Stimulated activated naive CD8-positive, alpha-beta T cell treated with anti-CD3 and anti-CD28 coated beads, Interleukin-15, Interleukin-2, amounts not matched to agents 100 ng/mL and 50 ng/mL, for 24 hours (primary cell): ENCODE measurements around the gene FARP1.
A peak's percentile ranks its signal among the peaks of the same experiment; 100 is the strongest.

ENCODE experiments used
- H3K27ac Mint-ChIP-seq: one replicate; pipeline ENCODE4 v1.8.0; 2021; ENCODE audit warnings: mild to moderate bottlenecking, mixed read lengths
- H3K27me3 Mint-ChIP-seq: one replicate; pipeline ENCODE4 v1.8.0; 2021; ENCODE audit warnings: mixed read lengths
- H3K36me3 Mint-ChIP-seq: one replicate; pipeline ENCODE4 v1.8.0; 2021; ENCODE audit warnings: low read depth, mixed read lengths
- H3K4me1 Mint-ChIP-seq: one replicate; pipeline ENCODE4 v1.8.0; 2021; ENCODE audit warnings: low read depth, mixed read lengths
- H3K4me3 Mint-ChIP-seq: one replicate; pipeline ENCODE4 v1.8.0; 2021; ENCODE audit warnings: mild to moderate bottlenecking, mixed read lengths
- H3K9me3 Mint-ChIP-seq: one replicate; pipeline ENCODE4 v1.8.0; 2021; ENCODE audit warnings: mixed read lengths

The FARP1 gene

DNA sequence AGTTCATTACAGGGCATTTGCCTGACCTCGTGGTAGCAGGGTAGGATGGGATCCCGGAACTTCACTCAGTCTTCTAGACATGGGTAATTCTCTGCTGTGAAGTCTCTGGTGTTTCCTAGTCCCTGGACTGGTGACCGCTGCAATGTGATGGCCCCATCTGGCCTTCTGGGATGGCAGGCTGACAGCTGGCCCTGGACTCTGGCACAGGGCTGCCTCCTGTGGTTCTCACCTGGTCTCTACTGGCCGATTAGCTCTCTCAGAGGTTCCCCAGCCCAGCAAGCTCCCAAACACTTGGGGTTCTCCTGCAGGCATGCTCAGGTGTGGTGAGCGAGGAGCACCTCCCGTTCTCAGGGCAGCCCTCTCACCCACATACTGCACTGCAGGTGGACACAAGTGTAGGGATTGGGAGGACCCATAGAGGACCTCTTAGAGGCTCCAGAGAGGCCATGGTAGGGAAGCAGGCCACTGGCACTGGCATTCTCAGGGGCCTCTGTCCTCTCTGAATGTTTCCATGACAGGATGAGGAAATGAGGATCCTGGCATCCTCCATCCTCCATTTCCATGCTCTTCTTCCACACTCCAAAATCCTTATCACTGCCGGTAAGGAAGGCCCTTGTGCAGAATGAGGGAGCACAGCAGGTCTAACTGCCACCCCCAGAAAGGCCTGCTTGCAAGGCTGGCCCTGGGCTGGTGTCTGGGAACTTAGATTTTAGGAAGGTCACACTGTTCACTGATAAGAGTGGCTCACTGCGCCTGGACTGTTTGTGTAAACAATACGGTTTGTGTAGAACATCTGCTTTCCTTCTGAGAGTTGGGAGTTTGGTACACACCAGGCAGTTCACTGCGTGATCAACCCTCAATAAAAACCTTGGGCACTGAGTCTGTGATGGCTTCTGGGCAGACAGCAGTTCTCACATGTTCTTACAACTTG, 31.5 kb upstream of the FARP1 start:
- H3K27ac Mint-ChIP-seq = no peak overlapping the region

GRCh38 chr13:98112456-98112855, 30.4 kb upstream of the FARP1 start:
- Mint-ChIP-seq H3K4me1 (no peaks in the 10 kb centered on the region), H3K36me3 (no peaks in the 10 kb centered on the region), H3K4me3 (no peak overlapping the region), H3K9me3 (no peaks in the 10 kb centered on the region), H3K27ac (no peak overlapping the region), H3K27me3 (no peaks in the 10 kb centered on the region)

More for the DNA sequence above, 31.5 kb upstream of the FARP1 start:
- Mint-ChIP-seq H3K4me3 (no peak overlapping the region), H3K27me3 (no peaks in the 10 kb centered on the region), H3K36me3 (no peaks in the 10 kb centered on the region), H3K9me3 (no peaks in the 10 kb centered on the region), H3K4me1 (no peaks in the 10 kb centered on the region)

DNA sequence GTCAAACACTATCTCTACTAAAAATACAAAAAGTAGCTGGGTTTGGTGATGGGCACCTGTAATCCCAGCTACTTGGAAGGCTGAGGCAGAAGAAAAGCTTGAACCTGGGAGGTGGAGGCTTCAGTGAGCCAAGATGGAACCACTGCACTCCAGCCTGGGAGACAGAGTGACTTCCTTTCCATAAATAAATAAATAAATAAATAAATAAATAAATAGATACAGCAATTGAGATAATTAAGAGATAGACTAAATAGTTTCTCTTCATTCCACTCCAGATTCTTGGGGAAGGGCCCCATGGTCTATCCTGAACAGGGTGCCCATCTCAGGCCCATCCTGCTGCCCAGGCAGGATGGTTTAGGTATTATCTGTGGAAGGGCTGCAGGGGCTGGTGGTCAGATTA, 24.0 kb upstream of the FARP1 start:
- no peak overlapping the region for H3K4me3 Mint-ChIP-seq
- H3K9me3 Mint-ChIP-seq = peaks cover 8% of the 10 kb centered on the region
- no peak overlapping the region for H3K27ac Mint-ChIP-seq
- H3K36me3 Mint-ChIP-seq = no peaks in the 10 kb centered on the region
- H3K27me3 Mint-ChIP-seq = no peaks in the 10 kb centered on the region
- H3K4me1 Mint-ChIP-seq = no peaks in the 10 kb centered on the region

DNA sequence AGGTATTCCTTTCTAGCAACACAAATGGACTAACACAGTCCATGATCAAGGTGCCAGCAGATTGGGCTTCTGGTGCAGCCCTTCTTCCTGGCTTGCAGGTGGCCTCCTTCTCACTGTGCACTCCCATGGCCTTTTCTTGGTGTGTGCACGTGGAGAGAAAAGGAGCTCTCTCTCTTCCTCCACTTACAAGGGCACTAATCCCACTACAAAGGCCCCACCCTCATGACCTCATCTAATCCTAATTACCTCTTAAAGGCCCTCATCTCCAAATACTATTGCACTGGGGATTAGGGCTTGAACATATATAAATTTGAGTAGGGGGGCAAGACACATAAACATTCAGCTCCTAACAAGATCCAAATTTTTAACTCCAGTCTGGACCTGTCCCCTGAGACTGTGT, 19.7 kb upstream of the FARP1 start:
- H3K36me3 Mint-ChIP-seq = no peaks in the 10 kb centered on the region
- H3K4me1 Mint-ChIP-seq = no peaks in the 10 kb centered on the region
- peaks cover 23% of the 10 kb centered on the region for H3K9me3 Mint-ChIP-seq
- peaks cover 6% of the 10 kb centered on the region for H3K27me3 Mint-ChIP-seq
- no peak overlapping the region for H3K4me3 Mint-ChIP-seq
- H3K27ac Mint-ChIP-seq = no peak overlapping the region

- H3K36me3 Mint-ChIP-seq = no peaks in the 10 kb centered on the region
- no peak overlapping the region for H3K27ac Mint-ChIP-seq
- H3K4me1 Mint-ChIP-seq = no peaks in the 10 kb centered on the region
- H3K27me3 Mint-ChIP-seq = peaks cover 26% of the 10 kb centered on the region
- H3K9me3 Mint-ChIP-seq = peaks cover 17% of the 10 kb centered on the region
- H3K4me3 Mint-ChIP-seq = no peak overlapping the region
Observed at GRCh38 chr13:98129059-98129746, 13.7 kb upstream of the FARP1 start.

- no peaks in the 10 kb centered on the region for H3K9me3 Mint-ChIP-seq
Observed at GRCh38 chr13:98133946-98134345, 8.9 kb upstream of the FARP1 start.

GRCh38 chr13:98134901-98135300, 8.0 kb upstream of the FARP1 start:
- Mint-ChIP-seq H3K27ac (no peak overlapping the region), H3K36me3 (no peaks in the 10 kb centered on the region), H3K9me3 (no peaks in the 10 kb centered on the region), H3K27me3 (peaks cover 35% of the 10 kb centered on the region), H3K4me3 (no peak overlapping the region), H3K4me1 (no peaks in the 10 kb centered on the region)

More at GRCh38 chr13:98133946-98134345, 8.9 kb upstream of the FARP1 start:
- Mint-ChIP-seq H3K36me3 (no peaks in the 10 kb centered on the region), H3K27me3 (peaks cover 27% of the 10 kb centered on the region), H3K27ac (no peak overlapping the region), H3K4me1 (no peaks in the 10 kb centered on the region), H3K4me3 (no peak overlapping the region)

DNA sequence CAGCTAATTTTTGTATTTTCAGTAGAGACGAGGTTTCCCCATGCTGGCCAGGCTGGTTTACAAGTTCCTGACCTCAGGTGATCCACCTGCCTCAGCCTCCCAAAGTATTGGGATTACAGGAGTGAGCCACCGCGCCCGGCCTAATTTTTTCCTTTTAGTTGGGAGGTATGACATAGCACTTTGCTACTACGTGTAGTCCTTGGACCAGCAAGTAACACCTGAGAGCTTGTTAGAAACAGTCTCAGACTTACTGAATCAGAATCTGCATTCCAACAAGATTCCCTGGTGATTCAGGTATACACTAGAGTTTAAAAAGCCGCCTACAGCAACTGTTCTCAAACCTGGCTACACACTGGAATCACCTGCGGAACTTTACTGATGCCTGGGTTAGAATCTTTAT, 1.8 kb upstream of the FARP1 start:
- no peak overlapping the region for H3K27ac Mint-ChIP-seq
- peaks cover 7% of the 10 kb centered on the region for H3K4me1 Mint-ChIP-seq
- peaks cover 54% of the 10 kb centered on the region for H3K27me3 Mint-ChIP-seq
- H3K36me3 Mint-ChIP-seq = no peaks in the 10 kb centered on the region
- no peak overlapping the region for H3K4me3 Mint-ChIP-seq
- H3K9me3 Mint-ChIP-seq = no peaks in the 10 kb centered on the region

DNA sequence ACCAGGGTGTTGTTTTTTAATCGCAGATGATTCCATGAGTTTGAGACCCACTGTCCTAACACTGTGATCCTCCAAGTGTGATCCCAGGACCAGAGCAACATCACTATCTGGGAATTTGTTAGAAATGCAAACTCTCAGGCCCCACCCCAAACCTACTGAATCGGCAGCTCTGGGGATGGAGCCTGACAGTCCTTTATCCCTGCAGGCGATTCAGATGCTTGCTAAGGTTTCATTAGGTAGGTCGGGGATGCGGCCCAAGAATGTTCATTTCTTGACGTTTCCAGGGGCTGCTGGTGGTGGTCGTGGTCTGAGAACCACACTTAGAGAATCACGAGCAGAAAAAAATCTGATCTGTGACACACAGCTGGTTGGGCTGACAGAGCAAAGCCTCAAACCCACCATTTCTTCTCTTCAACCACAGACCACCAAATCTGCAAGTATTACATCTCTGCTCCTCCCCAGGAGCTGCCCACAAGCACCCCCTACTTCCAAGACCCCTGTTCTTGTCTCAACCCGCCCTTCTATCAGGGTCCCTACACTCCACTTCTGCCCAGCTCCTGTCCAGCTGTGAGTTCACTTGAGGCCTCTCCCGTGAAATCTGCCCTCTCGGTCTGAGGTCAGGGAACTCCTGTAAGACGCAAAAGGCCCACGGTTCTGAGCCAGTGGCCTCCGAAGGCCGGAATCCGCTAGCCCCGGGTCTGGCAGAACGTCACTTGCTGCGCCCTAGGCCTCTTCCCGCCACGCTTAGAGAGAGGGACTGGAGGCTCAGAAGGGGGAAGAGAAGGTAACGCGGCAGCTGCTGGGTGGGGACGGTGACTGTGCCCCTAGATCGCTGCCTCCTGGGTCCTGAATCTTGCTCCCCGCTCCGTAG, 1.1 kb upstream of the FARP1 start:
- Mint-ChIP-seq H3K27me3 (peaks cover 61% of the 10 kb centered on the region), H3K4me3 (peak overlapping the region; percentile 29)

DNA sequence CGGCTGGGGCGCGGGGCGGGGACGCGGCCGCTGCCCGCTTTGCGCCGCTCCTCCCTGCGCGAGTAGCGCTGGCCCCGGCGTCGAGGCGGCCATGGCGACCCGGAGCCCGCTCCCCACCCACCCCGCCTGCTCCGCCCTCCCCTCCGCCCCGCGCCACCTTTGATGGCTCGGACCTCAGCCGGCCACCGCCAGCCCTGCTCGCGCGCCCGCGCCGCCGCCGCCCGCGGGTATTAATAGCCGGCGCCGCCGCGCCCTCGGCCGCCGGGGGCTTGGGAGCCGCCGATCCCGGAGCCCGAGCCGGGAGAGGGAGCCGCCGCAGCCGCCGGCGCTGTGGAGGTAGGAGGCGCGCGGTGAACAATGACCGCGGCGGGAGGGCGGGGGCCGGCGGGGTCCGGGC, 261 bp downstream of the FARP1 start:
- Mint-ChIP-seq H3K36me3 (no peaks in the 10 kb centered on the region), H3K27me3 (peaks cover 72% of the 10 kb centered on the region), H3K4me3 (no peak overlapping the region), H3K9me3 (no peaks in the 10 kb centered on the region), H3K27ac (no peak overlapping the region), H3K4me1 (peaks cover 7% of the 10 kb centered on the region)

More for the DNA sequence above, 1.1 kb upstream of the FARP1 start:
- Mint-ChIP-seq H3K4me1 (peaks cover 7% of the 10 kb centered on the region), H3K36me3 (no peaks in the 10 kb centered on the region), H3K9me3 (no peaks in the 10 kb centered on the region), H3K27ac (no peak overlapping the region)

GRCh38 chr13:98143601-98144026, 720 bp downstream of the FARP1 start:
- peaks cover 7% of the 10 kb centered on the region for H3K4me1 Mint-ChIP-seq
- peaks cover 72% of the 10 kb centered on the region for H3K27me3 Mint-ChIP-seq
- no peak overlapping the region for H3K27ac Mint-ChIP-seq
- H3K4me3 Mint-ChIP-seq = peak overlapping the region; percentile 63
- no peaks in the 10 kb centered on the region for H3K36me3 Mint-ChIP-seq
- no peaks in the 10 kb centered on the region for H3K9me3 Mint-ChIP-seq

DNA sequence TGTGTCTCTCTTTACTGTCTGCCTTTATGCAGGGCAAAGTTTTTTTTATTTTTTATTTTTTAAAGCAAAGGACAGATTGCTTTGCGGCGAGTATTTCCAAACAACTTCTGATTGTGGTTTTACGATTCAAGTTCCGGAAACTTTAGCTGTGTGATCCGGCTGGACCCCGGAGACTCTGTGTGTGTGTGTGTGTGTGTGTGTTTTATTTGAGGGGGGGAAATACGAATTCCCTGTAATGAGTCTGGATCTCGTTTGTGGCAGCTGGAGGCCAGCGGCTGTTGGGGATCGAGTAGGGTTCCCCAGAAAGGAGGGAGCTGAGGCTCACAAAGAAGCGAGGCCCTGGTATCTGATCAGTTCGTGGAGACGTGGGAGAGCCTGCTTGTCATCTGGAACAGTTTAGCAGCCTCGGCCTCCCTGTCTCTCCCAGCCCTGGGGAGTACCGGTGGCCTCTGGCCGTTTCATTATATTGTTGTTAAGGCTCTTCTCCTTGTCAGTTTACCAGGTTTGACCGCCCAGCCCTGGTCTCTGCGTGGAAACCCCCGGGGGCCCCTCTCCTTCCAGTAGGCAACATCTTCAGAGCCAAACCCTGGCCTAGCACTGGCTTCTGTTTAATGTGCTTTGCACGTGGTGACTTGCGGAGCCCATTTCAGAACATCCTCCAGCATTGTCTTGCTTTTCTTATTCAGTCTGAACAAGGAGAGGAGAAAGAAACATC, 1.3 kb downstream of the FARP1 start:
- no peaks in the 10 kb centered on the region for H3K36me3 Mint-ChIP-seq
- peak overlapping the region; percentile 63 for H3K4me3 Mint-ChIP-seq
- H3K4me1 Mint-ChIP-seq = peaks cover 7% of the 10 kb centered on the region
- H3K27me3 Mint-ChIP-seq = peaks cover 73% of the 10 kb centered on the region
- no peaks in the 10 kb centered on the region for H3K9me3 Mint-ChIP-seq
- no peak overlapping the region for H3K27ac Mint-ChIP-seq

- H3K36me3 Mint-ChIP-seq = no peaks in the 10 kb centered on the region
- no peak overlapping the region for H3K4me3 Mint-ChIP-seq
- H3K27me3 Mint-ChIP-seq = peaks cover 68% of the 10 kb centered on the region
- no peaks in the 10 kb centered on the region for H3K9me3 Mint-ChIP-seq
- H3K4me1 Mint-ChIP-seq = peaks cover 7% of the 10 kb centered on the region
- no peak overlapping the region for H3K27ac Mint-ChIP-seq
Observed at GRCh38 chr13:98144801-98145350, 2.0 kb downstream of the FARP1 start.

GRCh38 chr13:98147521-98147920, 4.6 kb downstream of the FARP1 start:
- H3K4me3 Mint-ChIP-seq = no peak overlapping the region
- H3K9me3 Mint-ChIP-seq = peaks cover 3% of the 10 kb centered on the region
- peaks cover 7% of the 10 kb centered on the region for H3K4me1 Mint-ChIP-seq
- H3K27ac Mint-ChIP-seq = no peak overlapping the region
- no peaks in the 10 kb centered on the region for H3K36me3 Mint-ChIP-seq
- H3K27me3 Mint-ChIP-seq = peaks cover 63% of the 10 kb centered on the region
